Naive B cell (primary cell): ENCODE data around the gene NEURL1. TPM values are rescaled to one million over a fixed set of nuclear protein-coding genes. Genes with fewer than 3 reads are reported as not detected.

Experiments used
- ATAC-seq, 2 donors: fragments of 150-1000 bp; cut with Tn5 transposase; 2 replicates each; pipeline ENCODE4 v1.10.0; 2021; ENCODE audit warnings: low read depth in 2 of 2, mild to moderate bottlenecking in 2 of 2, moderate library complexity in 2 of 2
- DNase-seq: peaks from one replicate; pipeline ENCODE4 v3.0.0; 2022
- H3K27ac Mint-ChIP-seq, 6 donors: one replicate each; pipeline ENCODE4 v1.8.0; 2020 to 2022; ENCODE audit warnings: mild to moderate bottlenecking in 6 of 6, mixed read lengths in 6 of 6, moderate library complexity in 5 of 6, inconsistent platforms in 2 of 6
- H3K27me3 Mint-ChIP-seq, 3 donors: one replicate each; pipeline ENCODE4 v1.8.0; 2021 to 2022; ENCODE audit warnings: mixed read lengths in 3 of 3, mild to moderate bottlenecking in 1 of 3
- H3K36me3 Mint-ChIP-seq, 2 donors: one replicate each; pipeline ENCODE4 v1.8.0; 2020 to 2022; ENCODE audit warnings: mixed read lengths in 2 of 2, inconsistent platforms in 1 of 2, mild to moderate bottlenecking in 1 of 2
- H3K4me1 Mint-ChIP-seq, 3 donors: one replicate each; pipeline ENCODE4 v1.8.0; 2020 to 2022; ENCODE audit warnings: mixed read lengths in 3 of 3, inconsistent platforms in 1 of 3, mild to moderate bottlenecking in 1 of 3, moderate library complexity in 1 of 3
- H3K4me3 Mint-ChIP-seq, 8 donors: one replicate each; pipeline ENCODE4 v1.8.0; 2020 to 2022; ENCODE audit warnings: mild to moderate bottlenecking in 8 of 8, mixed read lengths in 8 of 8, moderate library complexity in 8 of 8, inconsistent platforms in 2 of 8
- H3K9me3 Mint-ChIP-seq, 7 donors: one replicate each; pipeline ENCODE4 v1.8.0; 2020 to 2022; ENCODE audit warnings: mixed read lengths in 7 of 7, mild to moderate bottlenecking in 5 of 7, inconsistent platforms in 2 of 7, moderate library complexity in 1 of 7
- polyA plus RNA-seq, 6 donors: library from polyadenylated mRNA; unstranded; fragments of 300-500 nt; fragmentation: Illumina TruSeq; gene quantifications; one replicate each; pipeline ENCODE4 v1.2.3, GENCODE V29; 2021; ENCODE audit warnings: low read depth in 6 of 6

NEURL1 gene
- polyA plus RNA-seq, 6 donors from 2014 or later: 0.21 to 0.83 (median 0.33) TPM

GRCh38 chr10:103575416-103576075 is 82.0 kb downstream of the NEURL1 start:
- no peaks in the 10 kb centered on the region for H3K36me3 Mint-ChIP-seq
- DNase-seq (no peak), ATAC-seq (no peak)
- peaks cover 0 to 9% (median 7%) of the 10 kb centered on the region in 3 donors for H3K27me3 Mint-ChIP-seq
- H3K9me3 Mint-ChIP-seq: no peaks in the 10 kb centered on the region
- H3K4me1 Mint-ChIP-seq: no peaks in the 10 kb centered on the region
- no peak overlapping the region for H3K4me3 Mint-ChIP-seq
- H3K27ac Mint-ChIP-seq: no peak overlapping the region

- no peak overlapping the region for H3K4me3 Mint-ChIP-seq
- H3K36me3 Mint-ChIP-seq: no peaks in the 10 kb centered on the region
- no peaks in the 10 kb centered on the region for H3K9me3 Mint-ChIP-seq
- H3K27me3 Mint-ChIP-seq: peaks cover 0 to 7% (median 3%) of the 10 kb centered on the region in 3 donors
- ATAC-seq (no peak), DNase-seq (no peak)
- peak overlapping the region in 2 of 6 donors; percentile 2 to 82 for H3K27ac Mint-ChIP-seq
- no peaks in the 10 kb centered on the region for H3K4me1 Mint-ChIP-seq
These were observed 82.6 kb downstream of the NEURL1 start for GRCh38 chr10:103576076-103576471.

DNA sequence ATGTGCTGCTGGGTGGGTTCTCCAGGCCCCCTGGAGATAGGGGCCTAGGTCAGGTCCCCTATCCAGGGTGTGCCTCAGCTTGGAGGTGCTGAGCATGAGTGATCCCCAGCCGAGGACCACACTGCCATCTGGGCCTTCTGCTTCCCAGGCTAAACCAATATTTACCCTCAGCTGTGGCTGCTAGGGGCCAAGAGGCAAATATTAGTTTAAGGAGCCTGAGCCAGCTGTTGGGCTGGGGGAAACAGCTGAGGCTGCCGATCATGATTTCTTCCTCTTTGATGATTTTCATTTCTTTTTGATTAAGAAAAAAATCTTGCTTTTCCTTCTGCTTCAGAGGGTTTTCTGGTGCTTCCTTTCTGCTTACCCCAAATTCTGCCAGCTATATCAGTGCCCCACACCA is 83.4 kb downstream of the NEURL1 start:
- no peak overlapping the region for H3K4me3 Mint-ChIP-seq

GRCh38 chr10:103578782-103579382 is 85.4 kb downstream of the NEURL1 start:
- peaks cover 2 to 3% (median 2%) of the 10 kb centered on the region in 3 donors for H3K4me1 Mint-ChIP-seq
- no peaks in the 10 kb centered on the region for H3K9me3 Mint-ChIP-seq
- H3K27me3 Mint-ChIP-seq: peaks cover 0 to 7% (median 0%) of the 10 kb centered on the region in 3 donors
- H3K27ac Mint-ChIP-seq: peak overlapping the region in 1 of 6 donors; percentile 64
- H3K36me3 Mint-ChIP-seq: no peaks in the 10 kb centered on the region
- DNase-seq (no peak), ATAC-seq (no peak)
- H3K4me3 Mint-ChIP-seq: peak overlapping the region in 1 of 8 donors; percentile 56

More for the DNA sequence above, 83.4 kb downstream of the NEURL1 start:
- H3K27ac Mint-ChIP-seq: peak overlapping the region in 1 of 6 donors; percentile 30
- H3K9me3 Mint-ChIP-seq: no peaks in the 10 kb centered on the region
- DNase-seq (no peak), ATAC-seq (no peak)
- peaks cover 0 to 7% (median 0%) of the 10 kb centered on the region in 3 donors for H3K27me3 Mint-ChIP-seq
- no peaks in the 10 kb centered on the region for H3K4me1 Mint-ChIP-seq
- no peaks in the 10 kb centered on the region for H3K36me3 Mint-ChIP-seq

DNA sequence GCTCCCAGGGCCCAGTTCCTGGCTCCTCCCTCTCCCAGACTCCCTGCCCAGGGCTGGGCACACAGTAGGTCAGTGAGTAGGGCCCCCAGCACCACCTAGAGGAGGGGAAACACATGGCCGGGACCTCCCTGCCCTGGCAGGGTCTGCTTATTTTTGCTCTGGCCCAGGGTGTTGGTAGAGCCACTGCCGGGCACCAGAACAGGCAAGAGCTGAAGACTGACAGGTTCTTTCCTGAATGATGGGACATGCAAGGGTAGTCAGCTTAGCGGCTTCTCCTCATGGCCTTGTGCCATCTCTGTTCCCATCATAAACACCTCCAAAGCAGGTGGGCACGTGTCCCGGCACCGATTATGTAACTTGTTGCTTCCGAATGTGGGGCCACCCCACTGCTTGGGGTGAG is 86.5 kb downstream of the NEURL1 start:
- Mint-ChIP-seq H3K27me3 (peaks cover 0 to 5% (median 0%) of the 10 kb centered on the region in 3 donors), H3K27ac (no peak overlapping the region), H3K36me3 (no peaks in the 10 kb centered on the region), H3K4me1 (peaks cover 5% of the 10 kb centered on the region in 3 donors), H3K9me3 (no peaks in the 10 kb centered on the region), H3K4me3 (no peak overlapping the region)
- DNase-seq (no peak), ATAC-seq (no peak)

DNA sequence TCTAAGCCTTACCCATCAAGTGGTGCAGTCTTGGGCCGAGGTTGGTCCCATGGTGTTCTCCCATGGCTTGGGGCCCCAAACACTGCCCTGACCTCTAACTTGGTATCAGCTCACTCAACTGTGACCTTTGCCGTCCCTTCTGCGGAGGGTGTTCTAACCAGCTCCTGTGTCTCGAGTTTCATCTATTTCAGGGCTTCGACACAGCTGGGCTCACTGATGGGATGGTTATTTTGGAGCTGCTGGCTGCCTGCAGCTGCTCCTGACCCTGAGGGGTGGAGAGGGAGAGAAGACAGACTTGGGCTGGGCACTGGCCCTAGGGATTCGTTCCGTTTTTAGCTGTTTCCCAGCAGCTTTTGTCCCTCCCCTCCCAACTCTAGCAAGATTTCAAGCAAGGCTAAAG is 86.9 kb downstream of the NEURL1 start:
- peaks cover 0 to under 1% (median 0%) of the 10 kb centered on the region in 3 donors for H3K27me3 Mint-ChIP-seq
- peaks cover 5% of the 10 kb centered on the region in 3 donors for H3K4me1 Mint-ChIP-seq
- no peak overlapping the region for H3K27ac Mint-ChIP-seq

GRCh38 chr10:103581499-103581898 is 88.0 kb downstream of the NEURL1 start:
- Mint-ChIP-seq H3K4me3 (peak overlapping the region in 1 of 8 donors; percentile 11), H3K27ac (no peak overlapping the region), H3K27me3 (no peaks in the 10 kb centered on the region), H3K4me1 (peaks cover 5 to 11% (median 5%) of the 10 kb centered on the region in 3 donors), H3K9me3 (no peaks in the 10 kb centered on the region), H3K36me3 (no peaks in the 10 kb centered on the region)
- DNase-seq (no peak), ATAC-seq (no peak)

More for the DNA sequence above, 86.9 kb downstream of the NEURL1 start:
- Mint-ChIP-seq H3K9me3 (no peaks in the 10 kb centered on the region), H3K4me3 (no peak overlapping the region), H3K36me3 (no peaks in the 10 kb centered on the region)
- ATAC-seq (no peak), DNase-seq (no peak)

- Mint-ChIP-seq H3K36me3 (no peaks in the 10 kb centered on the region), H3K27me3 (no peaks in the 10 kb centered on the region)
- no peak for ATAC-seq
These were observed 89.0 kb downstream of the NEURL1 start for GRCh38 chr10:103582331-103583123.

GRCh38 chr10:103583871-103584215 is 90.3 kb downstream of the NEURL1 start:
- Mint-ChIP-seq H3K27ac (peak overlapping the region in 5 of 6 donors; percentile 76 to 92 (median 82)), H3K27me3 (no peaks in the 10 kb centered on the region), H3K36me3 (no peaks in the 10 kb centered on the region), H3K4me3 (peak overlapping the region; percentile 76 to 91 (median 87)), H3K4me1 (peaks cover 5 to 14% (median 5%) of the 10 kb centered on the region in 3 donors), H3K9me3 (peaks cover 0 to 5% (median 0%) of the 10 kb centered on the region in 7 donors)
- ATAC-seq (peak; percentile 14 to 19), DNase-seq (no peak)

More at GRCh38 chr10:103582331-103583123, 89.0 kb downstream of the NEURL1 start:
- DNase-seq: no peak
- Mint-ChIP-seq H3K4me3 (peak overlapping the region in 6 of 8 donors; percentile 22 to 87 (median 52)), H3K27ac (no peak overlapping the region), H3K4me1 (peaks cover 5 to 14% (median 5%) of the 10 kb centered on the region in 3 donors), H3K9me3 (peaks cover 0 to 3% (median 0%) of the 10 kb centered on the region in 7 donors)

DNA sequence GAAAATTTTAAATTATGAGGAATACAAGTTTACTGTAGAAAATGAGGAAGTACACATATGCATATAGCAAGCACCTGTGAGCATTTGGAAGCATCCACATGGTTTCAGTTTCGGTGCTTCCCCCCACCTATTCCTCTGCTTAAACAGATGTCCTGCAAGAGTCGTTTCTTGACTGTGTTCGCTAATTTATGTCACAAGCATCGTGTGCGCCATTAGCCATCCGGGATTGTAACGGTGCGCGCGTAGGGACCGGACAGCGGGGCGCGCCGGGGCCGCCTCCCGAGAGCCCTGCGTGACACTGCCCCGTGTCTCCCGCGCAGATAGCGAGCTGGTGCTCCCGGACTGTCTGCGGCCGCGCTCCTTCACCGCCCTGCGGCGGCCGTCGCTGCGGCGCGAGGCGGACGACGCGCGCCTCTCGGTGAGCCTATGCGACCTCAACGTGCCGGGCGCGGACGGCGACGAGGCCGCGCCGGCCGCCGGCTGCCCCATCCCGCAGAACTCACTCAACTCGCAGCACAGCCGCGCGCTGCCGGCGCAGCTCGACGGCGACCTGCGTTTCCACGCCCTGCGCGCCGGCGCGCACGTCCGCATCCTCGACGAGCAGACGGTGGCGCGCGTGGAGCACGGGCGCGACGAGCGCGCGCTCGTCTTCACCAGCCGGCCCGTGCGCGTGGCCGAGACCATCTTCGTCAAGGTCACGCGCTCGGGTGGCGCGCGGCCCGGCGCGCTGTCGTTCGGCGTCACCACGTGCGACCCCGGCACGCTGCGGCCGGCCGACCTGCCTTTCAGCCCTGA is 90.9 kb downstream of the NEURL1 start:
- Mint-ChIP-seq H3K27ac (peak overlapping the region in 5 of 6 donors; percentile 76 to 92 (median 82)), H3K9me3 (peaks cover 0 to 5% (median 0%) of the 10 kb centered on the region in 7 donors), H3K4me1 (peaks cover 5 to 14% (median 5%) of the 10 kb centered on the region in 3 donors), H3K4me3 (peak overlapping the region; percentile 76 to 91 (median 88)), H3K36me3 (no peaks in the 10 kb centered on the region), H3K27me3 (no peaks in the 10 kb centered on the region)
- ATAC-seq (peak; percentile 83 to 85), DNase-seq (peak; percentile 50)

- H3K27ac Mint-ChIP-seq: no peak overlapping the region
- no peaks in the 10 kb centered on the region for H3K27me3 Mint-ChIP-seq
- DNase-seq (no peak), ATAC-seq (no peak)
- H3K9me3 Mint-ChIP-seq: peaks cover 0 to 5% (median 0%) of the 10 kb centered on the region in 7 donors
- H3K36me3 Mint-ChIP-seq: no peaks in the 10 kb centered on the region
- H3K4me3 Mint-ChIP-seq: peak overlapping the region; percentile 50 to 88 (median 74)
- H3K4me1 Mint-ChIP-seq: peaks cover 5 to 14% (median 5%) of the 10 kb centered on the region in 3 donors
These were observed 91.5 kb downstream of the NEURL1 start for GRCh38 chr10:103585011-103585405.

DNA sequence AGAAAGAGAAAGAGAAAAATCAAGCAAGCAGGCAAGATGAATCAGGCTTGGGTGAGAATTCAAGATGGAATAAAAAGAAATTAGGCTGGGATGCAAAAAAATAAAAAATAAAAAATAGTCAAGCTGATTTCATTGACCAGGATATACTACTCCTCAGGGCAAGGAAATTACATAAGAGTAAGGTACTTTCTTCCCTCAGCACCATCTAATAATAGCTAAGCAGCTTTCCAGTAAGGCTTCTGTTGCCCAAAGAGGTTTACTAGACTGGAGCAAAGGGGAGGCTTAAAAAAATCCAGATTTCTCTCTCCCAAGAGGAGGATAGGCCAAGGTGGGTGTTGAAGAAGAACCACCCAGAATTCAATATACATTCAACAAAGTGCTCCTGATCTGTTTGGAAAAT is 93.6 kb downstream of the NEURL1 start:
- Mint-ChIP-seq H3K4me1 (peaks cover 5 to 14% (median 5%) of the 10 kb centered on the region in 3 donors), H3K4me3 (peak overlapping the region in 3 of 8 donors; percentile 2 to 54 (median 50)), H3K27ac (peak overlapping the region in 1 of 6 donors; percentile 49), H3K27me3 (no peaks in the 10 kb centered on the region), H3K36me3 (no peaks in the 10 kb centered on the region), H3K9me3 (peaks cover 0 to 5% (median 0%) of the 10 kb centered on the region in 7 donors)
- ATAC-seq: no peak
- DNase-seq: no peak
